Gastroesophageal sphincter (tissue), 3 donors: ENCODE data around the gene CDK18.

ENCODE experiments used
- EP300 ChIP-seq: sonication (generic); formaldehyde crosslinking; IDR thresholded peaks from one replicate; pipeline ENCODE4 v1.6.1; 2017; ENCODE audit warnings: antibody characterized with exemption, mild to moderate bottlenecking
- POLR2A ChIP-seq, 2 donors: fragments of 450-650 bp; IDR thresholded peaks; one replicate each; pipeline ENCODE4 v1.6.1; 2017; ENCODE audit warnings: antibody characterized with exemption in 2 of 2, mild to moderate bottlenecking in 2 of 2, moderate library complexity in 1 of 2
- POLR2AphosphoS5 ChIP-seq: sonication (generic); formaldehyde crosslinking; IDR thresholded peaks from one replicate; pipeline ENCODE4 v1.6.1; 2017; ENCODE audit warnings: antibody characterized with exemption
- TF ChIP-seq, protein P1 (sequence below), 4 experiments: fragments of 200-600 bp in 2 of 4; fragments of 450-650 bp in 2 of 4; sonication (generic) in 1 of 4; IDR thresholded peaks; one replicate each; pipeline ENCODE4 v1.5.1; 2017 to 2019; ENCODE audit warnings: antibody characterized with exemption in 4 of 4, mild to moderate bottlenecking in 2 of 4, moderate library complexity in 2 of 4

- TF ChIP-seq POLR2A (IDR thresholded peaks at IDR 0.05) (no peak), POLR2AphosphoS5 (no peak), EP300 (no peak)
- TF ChIP-seq, protein P1, sequence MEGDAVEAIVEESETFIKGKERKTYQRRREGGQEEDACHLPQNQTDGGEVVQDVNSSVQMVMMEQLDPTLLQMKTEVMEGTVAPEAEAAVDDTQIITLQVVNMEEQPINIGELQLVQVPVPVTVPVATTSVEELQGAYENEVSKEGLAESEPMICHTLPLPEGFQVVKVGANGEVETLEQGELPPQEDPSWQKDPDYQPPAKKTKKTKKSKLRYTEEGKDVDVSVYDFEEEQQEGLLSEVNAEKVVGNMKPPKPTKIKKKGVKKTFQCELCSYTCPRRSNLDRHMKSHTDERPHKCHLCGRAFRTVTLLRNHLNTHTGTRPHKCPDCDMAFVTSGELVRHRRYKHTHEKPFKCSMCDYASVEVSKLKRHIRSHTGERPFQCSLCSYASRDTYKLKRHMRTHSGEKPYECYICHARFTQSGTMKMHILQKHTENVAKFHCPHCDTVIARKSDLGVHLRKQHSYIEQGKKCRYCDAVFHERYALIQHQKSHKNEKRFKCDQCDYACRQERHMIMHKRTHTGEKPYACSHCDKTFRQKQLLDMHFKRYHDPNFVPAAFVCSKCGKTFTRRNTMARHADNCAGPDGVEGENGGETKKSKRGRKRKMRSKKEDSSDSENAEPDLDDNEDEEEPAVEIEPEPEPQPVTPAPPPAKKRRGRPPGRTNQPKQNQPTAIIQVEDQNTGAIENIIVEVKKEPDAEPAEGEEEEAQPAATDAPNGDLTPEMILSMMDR (IDR thresholded peaks at IDR 0.05), result no peak
Observed at GRCh38 chr1:205567716-205568115, 63.2 kb downstream of the CDK18 start.
